Activated CD8-positive, alpha-beta T cell treated with anti-CD3 and anti-CD28 coated beads, Interleukin-2, amount 10 ng/mL, durations not matched to agents 7 days and 5 days (primary cell): ENCODE measurements around the gene TRNAU1AP. TPM values are rescaled to one million over a fixed set of nuclear protein-coding genes. Genes with fewer than 3 reads are reported as not detected.
A peak's percentile ranks its signal among the peaks of the same experiment; 100 is the strongest.
"Not testable (repeated sequence)": the region's sequence is repeated elsewhere in the genome, so short reads cannot be mapped to it uniquely, and the experiment has no call there.

Source experiments
- ATAC-seq: fragments of 150-1000 bp; cut with Tn5 transposase; one replicate; pipeline ENCODE4 v1.10.0; 2021; ENCODE audit warnings: moderate library complexity
- CTCF ChIA-PET: fragments of 350-600 bp; sonication (Branson Sonifier 250); formaldehyde crosslinking; loops from one replicate; lab custom pipeline; 2021; ENCODE audit warnings: antibody characterized with exemption; lab: Charles Lee
- POLR2A ChIA-PET: fragments of 350-600 bp; sonication (Branson Sonifier 250); formaldehyde crosslinking; loops from one replicate; lab custom pipeline; 2021; ENCODE audit warnings: antibody characterized with exemption; lab: Charles Lee
- DNase-seq: peaks from one replicate; pipeline ENCODE4 v3.0.0-alpha.2; 2020
- H3K27ac Mint-ChIP-seq: one replicate; pipeline ENCODE4 v1.8.0; 2021; ENCODE audit warnings: mild to moderate bottlenecking, mixed read lengths
- H3K27me3 Mint-ChIP-seq: one replicate; pipeline ENCODE4 v1.8.0; 2021; ENCODE audit warnings: low read depth, mixed read lengths
- H3K36me3 Mint-ChIP-seq: one replicate; pipeline ENCODE4 v1.8.0; 2021; ENCODE audit warnings: low read depth, mixed read lengths
- H3K4me1 Mint-ChIP-seq: one replicate; pipeline ENCODE4 v1.8.0; 2021; ENCODE audit warnings: low read depth, mixed read lengths
- H3K4me3 Mint-ChIP-seq: one replicate; pipeline ENCODE4 v1.8.0; 2021; ENCODE audit warnings: mild to moderate bottlenecking, mixed read lengths
- H3K9me3 Mint-ChIP-seq: one replicate; pipeline ENCODE4 v1.8.0; 2022; ENCODE audit warnings: mixed read lengths; ENCODE audit not compliant: insufficient read depth
- total RNA-seq, 2 experiments: library from RNA; stranded (reverse); gene quantifications; one replicate each; pipeline ENCODE4 v1.2.3, GENCODE V29; 2021

The TRNAU1AP gene
- total RNA-seq, 2 experiments from 2014 or later = 73.2 to 77.7 TPM

GRCh38 chr1:28548318-28548717 is 4.6 kb upstream of the TRNAU1AP start:
- ChIA-PET CTCF (interaction anchor here (1.0 kb wide), 1 partner anchor 30 kb away, joined by 3 read pairs; no protein-coding TSS in a partner anchor), POLR2A (interaction anchor here (0.6 to 0.9 kb wide), 2 partner anchors 33 kb away, joined by 4 to 5 read pairs; no protein-coding TSS in a partner anchor)
- Mint-ChIP-seq H3K27ac (no peak overlapping the region), H3K4me3 (no peak overlapping the region), H3K36me3 (no peaks in the 10 kb centered on the region), H3K27me3 (no peaks in the 10 kb centered on the region), H3K9me3 (no peaks in the 10 kb centered on the region), H3K4me1 (peaks cover 4% of the 10 kb centered on the region)
- no peak for DNase-seq
- ATAC-seq = no peak

- CTCF ChIA-PET = no interaction called here
Observed at GRCh38 chr1:28551381-28551780, 1.5 kb upstream of the TRNAU1AP start.

GRCh38 chr1:28560886-28561285 is 8.0 kb downstream of the TRNAU1AP start:
- POLR2A ChIA-PET = interaction anchor here (3.3 kb wide), 1 partner anchor 21 kb away, joined by 13 read pairs; no protein-coding TSS in a partner anchor
- Mint-ChIP-seq H3K27ac (no peak overlapping the region), H3K36me3 (peaks cover 55% of the 10 kb centered on the region), H3K9me3 (no peaks in the 10 kb centered on the region), H3K27me3 (no peaks in the 10 kb centered on the region), H3K4me1 (no peaks in the 10 kb centered on the region), H3K4me3 (no peak overlapping the region)
- CTCF ChIA-PET = no interaction called here
- ATAC-seq (no peak), DNase-seq (no peak)

More at GRCh38 chr1:28551381-28551780, 1.5 kb upstream of the TRNAU1AP start:
- H3K27me3 Mint-ChIP-seq = no peaks in the 10 kb centered on the region
- no peak for ATAC-seq
- peaks cover 14% of the 10 kb centered on the region for H3K4me1 Mint-ChIP-seq
- peaks cover 15% of the 10 kb centered on the region for H3K36me3 Mint-ChIP-seq
- H3K4me3 Mint-ChIP-seq = no peak overlapping the region
- no peaks in the 10 kb centered on the region for H3K9me3 Mint-ChIP-seq
- H3K27ac Mint-ChIP-seq = no peak overlapping the region
- POLR2A ChIA-PET = interaction anchor here (1.0 to 5.3 kb wide), 3 partner anchors 29 to 223 kb away, joined by 4 to 82 read pairs (median 4); partner anchors contain the start of genes MED18 and RNU11
- DNase-seq = no peak

GRCh38 chr1:28564310-28564709 is 11.4 kb downstream of the TRNAU1AP start:
- DNase-seq (no peak), ATAC-seq (no peak)
- Mint-ChIP-seq H3K27ac (no peak overlapping the region), H3K4me3 (no peak overlapping the region), H3K9me3 (no peaks in the 10 kb centered on the region), H3K27me3 (no peaks in the 10 kb centered on the region), H3K36me3 (peaks cover 58% of the 10 kb centered on the region), H3K4me1 (no peaks in the 10 kb centered on the region)
- CTCF ChIA-PET = interaction anchor here (1.0 kb wide), 1 partner anchor 17 kb away, joined by 4 read pairs; no protein-coding TSS in a partner anchor
- POLR2A ChIA-PET = interaction anchor here (1.0 kb wide), 2 partner anchors 15 to 17 kb away, joined by 3 to 7 read pairs; no protein-coding TSS in a partner anchor

- CTCF ChIA-PET = interaction anchor here (1.0 kb wide), 1 partner anchor 16 kb away, joined by 4 read pairs; no protein-coding TSS in a partner anchor
- H3K9me3 Mint-ChIP-seq = no peaks in the 10 kb centered on the region
- H3K27ac Mint-ChIP-seq = no peak overlapping the region
- no peak for DNase-seq
- no peak for ATAC-seq
- no peaks in the 10 kb centered on the region for H3K4me1 Mint-ChIP-seq
- H3K4me3 Mint-ChIP-seq = no peak overlapping the region
- peaks cover 54% of the 10 kb centered on the region for H3K36me3 Mint-ChIP-seq
- no peaks in the 10 kb centered on the region for H3K27me3 Mint-ChIP-seq
- POLR2A ChIA-PET = interaction anchor here (1.0 kb wide), 1 partner anchor 16 kb away, joined by 3 read pairs; no protein-coding TSS in a partner anchor
Observed at GRCh38 chr1:28565040-28565439, 12.2 kb downstream of the TRNAU1AP start.

GRCh38 chr1:28565726-28566125 is 12.8 kb downstream of the TRNAU1AP start:
- DNase-seq = no peak
- no peak overlapping the region for H3K4me3 Mint-ChIP-seq
- no peaks in the 10 kb centered on the region for H3K4me1 Mint-ChIP-seq
- no peaks in the 10 kb centered on the region for H3K27me3 Mint-ChIP-seq
- no peak for ATAC-seq
- CTCF ChIA-PET = no interaction called here
- no peaks in the 10 kb centered on the region for H3K9me3 Mint-ChIP-seq
- H3K27ac Mint-ChIP-seq = no peak overlapping the region
- POLR2A ChIA-PET = interaction anchor here (1.0 kb wide), 1 partner anchor 15 kb away, joined by 3 read pairs; no protein-coding TSS in a partner anchor
- peaks cover 52% of the 10 kb centered on the region for H3K36me3 Mint-ChIP-seq

- Mint-ChIP-seq H3K27ac (no peak overlapping the region), H3K27me3 (no peaks in the 10 kb centered on the region), H3K9me3 (no peaks in the 10 kb centered on the region), H3K4me1 (no peaks in the 10 kb centered on the region), H3K4me3 (no peak overlapping the region), H3K36me3 (peaks cover 50% of the 10 kb centered on the region)
- no peak for ATAC-seq
- CTCF ChIA-PET = no interaction called here
- no peak for DNase-seq
- POLR2A ChIA-PET = interaction anchor here (1.0 to 1.3 kb wide), 2 partner anchors 14 to 15 kb away, joined by 3 to 5 read pairs; partner anchors contain the start of gene TRNAU1AP
Observed at GRCh38 chr1:28566931-28567330, 14.0 kb downstream of the TRNAU1AP start.

- CTCF ChIA-PET = interaction anchor here (1.2 kb wide), 1 partner anchor 9 kb away, joined by 5 read pairs; no protein-coding TSS in a partner anchor
Observed at GRCh38 chr1:28571911-28572310, 19.0 kb downstream of the TRNAU1AP start.

GRCh38 chr1:28572891-28573290 is 20.0 kb downstream of the TRNAU1AP start:
- ATAC-seq = not testable (repeated sequence)

More at GRCh38 chr1:28571911-28572310, 19.0 kb downstream of the TRNAU1AP start:
- no peaks in the 10 kb centered on the region for H3K4me1 Mint-ChIP-seq
- H3K36me3 Mint-ChIP-seq = peaks cover 35% of the 10 kb centered on the region
- ATAC-seq = no peak
- H3K9me3 Mint-ChIP-seq = no peaks in the 10 kb centered on the region
- no peak overlapping the region for H3K27ac Mint-ChIP-seq
- H3K27me3 Mint-ChIP-seq = no peaks in the 10 kb centered on the region
- H3K4me3 Mint-ChIP-seq = no peak overlapping the region
- DNase-seq = no peak
- POLR2A ChIA-PET = interaction anchor here (4.0 kb wide), 1 partner anchor 10 kb away, joined by 26 read pairs; no protein-coding TSS in a partner anchor

GRCh38 chr1:28573564-28573963 is 20.7 kb downstream of the TRNAU1AP start:
- H3K9me3 Mint-ChIP-seq = no peaks in the 10 kb centered on the region
- no peak overlapping the region for H3K4me3 Mint-ChIP-seq
- ChIA-PET CTCF (no interaction called here), POLR2A (interaction anchor here (4.0 kb wide), 1 partner anchor 8 kb away, joined by 26 read pairs; no protein-coding TSS in a partner anchor)
- DNase-seq (no peak), ATAC-seq (no peak)
- peaks cover 40% of the 10 kb centered on the region for H3K36me3 Mint-ChIP-seq
- no peak overlapping the region for H3K27ac Mint-ChIP-seq
- no peaks in the 10 kb centered on the region for H3K27me3 Mint-ChIP-seq
- peaks cover 10% of the 10 kb centered on the region for H3K4me1 Mint-ChIP-seq

More at GRCh38 chr1:28572891-28573290, 20.0 kb downstream of the TRNAU1AP start:
- H3K4me1 Mint-ChIP-seq, DNase-seq, H3K27ac Mint-ChIP-seq, H3K27me3 Mint-ChIP-seq, H3K9me3 Mint-ChIP-seq, H3K4me3 Mint-ChIP-seq: not testable (repeated sequence)
- H3K36me3 Mint-ChIP-seq = peaks cover 40% of the 10 kb centered on the region
- POLR2A ChIA-PET = interaction anchor here (4.0 kb wide), 1 partner anchor 9 kb away, joined by 26 read pairs; no protein-coding TSS in a partner anchor
- CTCF ChIA-PET = interaction anchor here (1.2 kb wide), 1 partner anchor 8 kb away, joined by 5 read pairs; no protein-coding TSS in a partner anchor

- H3K4me1 Mint-ChIP-seq = peaks cover 30% of the 10 kb centered on the region
- ChIA-PET POLR2A (interaction anchor here (2.1 kb wide), 1 partner anchor 24 kb away, joined by 9 read pairs; the partner anchor contains the start of gene TRNAU1AP), CTCF (no interaction called here)
- peak overlapping the region; percentile 21 for H3K27ac Mint-ChIP-seq
- no peaks in the 10 kb centered on the region for H3K27me3 Mint-ChIP-seq
- peak overlapping the region; percentile 8 for H3K4me3 Mint-ChIP-seq
- DNase-seq (no peak), ATAC-seq (no peak)
- H3K9me3 Mint-ChIP-seq = no peaks in the 10 kb centered on the region
- H3K36me3 Mint-ChIP-seq = peaks cover 54% of the 10 kb centered on the region
Observed at GRCh38 chr1:28577052-28577678, 24.3 kb downstream of the TRNAU1AP start.
